HG02840 (cell line): ENCODE measurements around the gene WIPF1.

ENCODE experiments used
- ATAC-seq: cut with Tn5 transposase; IDR thresholded peaks from one replicate; pipeline ENCODE4 v1.9.1; 2021; ENCODE audit warnings: mild to moderate bottlenecking, moderate library complexity, moderate number of reproducible peaks; ENCODE audit not compliant: unreplicated experiment, low FRiP score

WIPF1 gene

GRCh38 chr2:174546519-174547506 is 50.8 kb downstream of the WIPF1 start:
- ATAC-seq = no peak

DNA sequence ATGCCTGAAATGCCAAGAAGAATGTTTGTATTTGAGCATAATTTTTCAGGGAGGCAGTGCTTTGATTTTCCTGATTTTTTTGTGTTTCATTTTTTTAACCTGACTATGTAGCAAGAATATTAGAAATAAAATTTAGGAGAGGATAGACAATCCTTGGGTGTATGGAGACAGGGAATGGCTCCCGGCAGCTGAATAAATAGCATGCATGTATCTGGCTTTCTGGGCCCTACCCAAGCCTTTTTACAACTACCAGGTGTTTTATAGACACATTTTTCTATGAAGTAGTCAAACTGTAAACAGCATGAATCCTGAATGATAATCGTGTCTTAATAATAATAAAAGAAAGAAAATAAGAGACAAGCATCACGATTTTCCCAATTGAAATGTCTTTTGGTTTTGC is 52.4 kb downstream of the WIPF1 start:
- ATAC-seq = no peak

GRCh38 chr2:174544802-174545201 is 52.8 kb downstream of the WIPF1 start:
- no peak for ATAC-seq

GRCh38 chr2:174544156-174544555 is 53.4 kb downstream of the WIPF1 start:
- ATAC-seq = no peak

DNA sequence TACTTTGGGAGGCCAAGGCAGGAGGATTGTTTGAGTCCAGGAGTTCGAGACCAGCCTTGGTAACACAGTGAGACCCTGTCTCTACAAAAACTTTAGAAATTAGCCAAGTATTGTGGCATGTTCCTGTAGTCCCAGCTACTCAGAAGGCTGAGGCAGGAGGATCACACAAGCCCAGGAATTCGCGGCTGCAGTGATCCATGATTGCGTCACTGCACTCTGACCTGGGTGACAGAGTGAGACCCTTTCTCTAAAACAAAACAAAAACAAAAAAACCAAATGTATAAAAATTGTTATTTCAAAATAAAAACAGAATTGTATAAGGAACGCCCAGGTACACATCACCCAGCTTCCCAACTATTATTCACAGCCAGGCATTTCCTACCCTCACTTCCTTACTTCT is 56.7 kb downstream of the WIPF1 start:
- no peak for ATAC-seq

DNA sequence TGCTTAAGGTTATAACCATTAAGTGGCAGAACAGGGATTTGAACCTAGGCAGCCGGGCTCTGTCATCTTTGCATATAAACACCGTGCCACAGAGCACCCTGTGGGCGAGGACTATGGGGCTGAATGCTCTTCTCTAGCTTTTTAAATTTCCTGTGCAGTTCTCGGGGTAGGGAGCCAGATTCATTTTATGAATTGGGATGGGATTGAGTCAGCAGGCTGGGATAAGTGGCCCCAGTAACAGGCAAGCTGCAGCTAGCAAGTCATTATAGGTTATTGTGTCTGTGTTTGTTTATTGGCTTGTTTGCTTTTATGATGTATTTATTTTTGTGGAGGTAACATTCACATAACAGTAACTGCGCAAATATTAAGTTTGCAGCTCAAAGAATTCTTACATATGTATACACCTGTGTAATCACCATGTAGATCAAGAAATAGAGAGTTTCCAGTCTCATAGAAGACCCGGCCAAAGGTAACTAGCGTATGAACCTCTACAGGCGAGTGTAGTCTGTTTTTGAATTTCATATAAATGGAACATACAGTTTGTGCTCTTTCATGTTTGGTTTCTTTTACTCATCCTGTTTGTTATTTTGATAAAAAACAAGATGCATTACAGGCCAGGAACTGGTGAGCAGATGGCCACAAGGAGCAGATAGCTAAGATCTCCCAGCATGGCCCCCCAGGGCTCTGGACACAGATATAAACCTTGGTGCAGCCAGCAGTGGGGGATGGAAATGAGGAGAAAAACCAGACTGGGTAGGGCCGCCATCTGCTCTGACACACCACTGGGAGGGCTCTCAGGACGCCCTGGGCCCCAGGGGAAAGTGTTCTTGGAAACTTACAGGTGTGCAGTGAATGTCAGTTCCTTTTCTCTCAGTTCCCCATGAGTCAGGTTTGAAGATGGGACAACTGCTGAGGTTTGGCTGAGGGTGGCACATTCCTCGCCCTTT is 61.6 kb downstream of the WIPF1 start:
- ATAC-seq = no peak

DNA sequence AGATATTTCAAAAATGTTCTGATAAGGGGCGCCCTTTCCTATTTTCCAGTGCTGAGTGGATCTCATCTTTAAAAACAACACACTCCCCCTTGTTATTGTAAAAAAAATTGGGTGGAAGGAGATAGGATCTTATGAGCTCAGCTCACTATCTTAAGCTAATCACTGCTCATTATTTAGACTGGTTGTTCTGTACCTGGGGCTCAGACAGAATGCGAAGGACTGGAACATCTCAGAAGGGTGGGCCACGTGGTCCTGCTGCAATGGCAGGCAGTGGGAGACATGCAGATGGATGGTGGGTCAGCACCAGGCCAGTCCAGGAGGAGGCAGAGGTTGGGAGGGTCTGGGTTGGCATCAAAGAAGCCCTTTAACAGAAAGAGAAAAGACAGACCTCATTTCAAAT is 62.5 kb downstream of the WIPF1 start:
- ATAC-seq = no peak

DNA sequence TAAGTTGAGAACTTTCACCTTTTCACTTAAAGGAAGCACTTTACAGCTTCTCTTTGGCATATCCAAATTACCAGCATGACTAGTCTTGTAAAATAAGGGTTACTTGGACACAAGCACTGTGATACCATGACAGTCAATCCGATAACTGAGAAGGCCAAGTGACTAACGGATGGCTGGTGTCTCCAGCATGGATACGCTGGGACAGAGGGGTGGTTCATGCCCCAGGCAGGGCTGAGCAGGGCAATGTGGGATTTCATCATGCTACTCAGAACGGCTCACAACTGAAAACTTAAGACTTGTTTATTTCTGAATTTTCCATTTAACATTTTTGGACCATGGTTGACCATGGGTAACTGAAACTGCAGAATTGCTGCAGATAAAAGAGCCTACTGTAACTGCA is 67.7 kb downstream of the WIPF1 start:
- no peak for ATAC-seq

DNA sequence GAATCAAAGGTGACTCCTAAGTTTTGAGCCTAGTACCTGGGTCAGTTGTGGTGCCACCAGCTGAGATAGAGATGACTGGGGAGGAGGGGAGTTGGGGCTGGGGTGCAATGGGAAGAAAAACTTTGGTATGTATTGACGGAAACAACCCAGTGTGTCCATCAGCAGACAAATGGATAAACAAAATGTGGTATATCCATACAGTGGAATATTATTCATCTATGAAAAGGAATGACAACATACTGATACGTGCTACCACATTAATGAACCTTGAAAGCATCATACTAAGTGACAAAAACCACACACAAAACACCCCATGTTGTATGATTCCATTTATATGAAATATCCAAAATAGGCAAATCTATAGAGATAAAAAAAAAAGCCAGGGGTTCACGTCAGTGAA is 69.6 kb downstream of the WIPF1 start:
- ATAC-seq = no peak

DNA sequence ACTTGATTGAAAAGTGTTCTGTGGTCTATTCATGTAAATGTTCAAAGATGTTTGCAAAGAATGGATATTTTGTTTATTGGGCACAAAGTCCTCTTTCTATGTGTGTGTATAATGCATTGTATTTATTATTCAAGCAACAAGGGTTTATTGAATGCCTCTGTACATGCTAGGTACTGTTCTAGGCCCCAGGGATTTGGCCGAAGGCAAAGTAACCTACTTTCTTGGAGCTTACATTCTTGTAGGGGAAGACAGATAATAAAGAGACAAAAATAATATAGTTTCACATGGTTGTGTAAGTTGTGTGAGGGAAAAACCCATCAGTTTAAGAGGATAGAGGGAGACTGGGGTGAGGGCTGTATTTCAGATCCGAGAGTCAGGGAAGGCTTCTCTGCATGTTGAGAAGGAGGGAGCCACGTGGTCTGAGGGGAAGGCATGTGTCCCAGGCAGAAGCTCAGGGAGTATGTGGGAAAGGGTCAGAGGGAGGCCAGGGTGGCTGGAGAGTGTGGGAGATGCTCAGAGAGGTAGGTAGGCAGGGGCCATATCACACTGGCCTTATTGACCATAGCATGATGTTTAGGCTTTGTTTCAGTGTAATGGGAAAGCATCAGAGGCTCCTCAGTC is 70.4 kb downstream of the WIPF1 start:
- no peak for ATAC-seq

DNA sequence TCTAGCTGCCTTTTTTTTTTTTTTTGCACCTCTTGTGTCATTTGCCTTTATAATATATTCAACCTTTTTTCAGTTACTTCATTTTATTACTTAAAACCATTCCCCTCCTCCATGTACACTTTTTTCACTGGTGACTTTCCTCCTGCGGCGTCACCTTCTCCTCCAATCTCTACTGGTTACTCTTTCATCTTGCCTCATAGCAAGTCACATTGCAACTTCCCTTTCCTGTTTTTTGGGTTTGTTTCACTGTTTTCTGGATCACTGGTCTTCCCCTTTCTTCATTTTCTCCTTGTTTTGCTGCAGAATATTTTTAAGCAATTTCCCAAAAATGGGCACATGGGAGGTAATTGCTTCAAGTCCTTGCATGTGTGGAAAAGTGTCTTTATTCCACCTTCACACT is 73.1 kb downstream of the WIPF1 start:
- no peak for ATAC-seq

- ATAC-seq = no peak
Observed at GRCh38 chr2:174522553-174522952, 75.1 kb downstream of the WIPF1 start.

DNA sequence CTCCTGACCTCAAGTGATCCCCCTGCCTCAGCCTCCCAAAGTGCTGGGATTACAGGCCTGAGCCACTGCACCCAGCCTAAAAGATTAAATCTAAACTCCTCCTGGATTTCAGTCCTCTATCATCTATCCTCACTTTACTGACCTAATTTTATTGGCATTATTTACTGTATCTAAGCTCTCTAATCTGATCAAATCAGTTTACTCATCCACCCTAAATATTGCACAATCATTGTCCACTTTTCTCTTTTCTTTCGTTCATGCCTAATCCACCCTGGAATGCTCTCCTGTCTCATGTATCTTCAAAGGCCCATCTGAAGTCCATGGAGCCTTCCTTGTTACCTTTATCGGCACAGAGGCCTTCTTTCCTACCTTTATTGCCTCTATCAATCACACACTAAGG is 79.2 kb downstream of the WIPF1 start:
- ATAC-seq = no peak

GRCh38 chr2:174516501-174517378 is 80.9 kb downstream of the WIPF1 start:
- ATAC-seq = no peak

- no peak for ATAC-seq
Observed at GRCh38 chr2:174512345-174512744, 85.3 kb downstream of the WIPF1 start.

DNA sequence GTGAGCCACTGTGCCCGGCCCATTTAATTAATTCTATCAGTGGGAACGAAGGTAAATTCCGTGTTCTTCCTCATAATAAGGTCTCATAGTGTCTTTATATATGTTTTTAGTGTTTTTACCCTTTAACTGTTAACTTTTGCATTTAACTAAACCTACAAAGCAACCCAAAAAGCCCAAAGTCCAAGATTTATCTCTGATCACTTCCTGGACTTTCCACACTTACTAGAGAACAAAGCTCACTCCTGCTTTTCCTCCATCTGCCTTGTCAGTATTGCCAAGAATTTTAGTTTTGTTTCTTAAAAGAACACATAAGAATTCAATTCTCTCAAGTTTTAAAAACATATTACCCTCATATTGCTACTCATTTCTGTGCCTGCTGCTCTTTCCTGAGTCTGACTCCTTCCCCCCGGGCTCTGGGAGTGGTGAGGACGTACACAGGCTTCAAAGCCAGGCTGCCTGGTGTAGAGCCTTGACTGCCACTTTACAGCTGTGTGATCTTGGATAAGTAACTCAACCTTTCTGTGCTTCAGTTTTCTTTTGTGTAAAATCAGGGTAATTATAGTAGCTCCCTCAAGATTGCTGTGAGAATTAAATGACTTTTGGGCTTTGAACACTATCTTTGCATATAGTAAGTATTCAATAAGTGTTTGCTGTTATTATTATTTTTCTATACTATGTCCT is 85.9 kb downstream of the WIPF1 start:
- no peak for ATAC-seq

DNA sequence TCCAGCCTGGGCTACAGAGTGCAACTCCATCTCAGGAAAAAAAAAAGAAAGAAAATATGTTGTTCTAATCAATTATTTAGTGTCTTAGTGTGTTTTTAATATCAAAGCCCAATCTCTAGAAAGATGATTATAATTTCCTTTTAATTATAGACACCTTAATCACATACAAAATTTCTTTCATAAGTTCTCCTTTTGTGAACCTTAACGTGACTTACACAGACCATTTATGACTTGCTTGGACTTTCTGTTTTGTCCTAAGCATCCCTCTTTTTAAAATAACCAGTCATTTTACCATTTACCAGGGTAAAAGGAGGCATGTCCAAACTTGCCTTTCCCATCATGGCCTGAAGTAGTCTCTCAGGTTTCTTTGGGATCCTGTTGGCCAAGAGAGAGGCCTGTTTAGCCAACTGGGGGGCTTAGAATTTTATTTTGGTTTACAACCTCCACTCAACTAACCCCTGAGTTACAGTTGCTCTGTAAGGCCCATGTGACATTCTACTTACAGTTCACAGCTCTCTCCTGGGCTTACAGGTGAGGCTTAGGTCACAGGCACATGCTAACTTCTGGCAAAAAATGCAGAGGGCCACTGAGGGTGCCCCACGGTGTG is 86.9 kb downstream of the WIPF1 start:
- no peak for ATAC-seq
